ENCODE measurements around the gene TEF.

- TF ChIP-seq CTCF (IDR thresholded peaks at IDR 0.05): no peak
- no peak for TF ChIP-seq POLR2A (IDR thresholded peaks at IDR 0.05)
- no peak for TF ChIP-seq POLR2AphosphoS5 (IDR thresholded peaks at IDR 0.05)
- TF ChIP-seq EP300 (IDR thresholded peaks at IDR 0.05): no peak
Measured at GRCh38 chr22:41384128-41384527, 2.4 kb downstream of the TEF start.

Measured in sigmoid colon (tissue), 4 donors.